Lower lobe of right lung (tissue), 2 donors: ENCODE results near the gene CYTH3. TPM values are rescaled to one million over a fixed set of nuclear protein-coding genes. Genes with fewer than 3 reads are reported as not detected.

Experiments used
- ATAC-seq, 2 donors: fragments of 200-7000 bp; cut with Tn5 transposase; one replicate each; pipeline ENCODE4 v1.9.1; 2020 to 2022; ENCODE audit warnings: mild to moderate bottlenecking in 2 of 2, moderate library complexity in 2 of 2
- DNase-seq: peaks from one replicate; pipeline ENCODE4 v3.0.0-alpha.2; 2020
- H3K27ac ChIP-seq: fragments of 200-600 bp; one replicate; pipeline ENCODE4 v1.8.0; 2022
- H3K27me3 ChIP-seq: fragments of 200-600 bp; one replicate; pipeline ENCODE4 v1.8.0; 2022; ENCODE audit warnings: low read depth
- H3K36me3 ChIP-seq: fragments of 200-600 bp; one replicate; pipeline ENCODE4 v1.8.0; 2022; ENCODE audit warnings: mild to moderate bottlenecking
- H3K4me1 ChIP-seq: fragments of 200-600 bp; one replicate; pipeline ENCODE4 v1.8.0; 2022
- H3K4me3 ChIP-seq: fragments of 200-600 bp; one replicate; pipeline ENCODE4 v1.8.0; 2022; ENCODE audit warnings: mild to moderate bottlenecking
- H3K9me3 ChIP-seq: fragments of 200-600 bp; one replicate; pipeline ENCODE4 v1.8.0; 2022
- intact Hi-C: fragments of 100-400 bp; cut with DNase I; formaldehyde crosslinking; loops from one replicate; pipeline ENCODE4 v1.11.0; 2022
- total RNA-seq: library from RNA; stranded (reverse); fragmentation: NEBNext Ultra II Directional; extraction: Animal tissue kit (Norgen Biotek cat#: 25700); gene quantifications from one replicate; pipeline ENCODE4 v1.2.1, GENCODE V29; 2021
- TF ChIP-seq, protein P1 (sequence below): fragments of 200-600 bp; IDR thresholded peaks from one replicate; pipeline ENCODE4 v1.8.0; 2022; ENCODE audit warnings: antibody characterized with exemption, mild to moderate bottlenecking
- donor health status: DM: no; HTN: yes; CAD: no; lungs with severe emphysema.

Gene CYTH3
- total RNA-seq, 1 donor from 2014 or later, result 26.1 TPM

DNA sequence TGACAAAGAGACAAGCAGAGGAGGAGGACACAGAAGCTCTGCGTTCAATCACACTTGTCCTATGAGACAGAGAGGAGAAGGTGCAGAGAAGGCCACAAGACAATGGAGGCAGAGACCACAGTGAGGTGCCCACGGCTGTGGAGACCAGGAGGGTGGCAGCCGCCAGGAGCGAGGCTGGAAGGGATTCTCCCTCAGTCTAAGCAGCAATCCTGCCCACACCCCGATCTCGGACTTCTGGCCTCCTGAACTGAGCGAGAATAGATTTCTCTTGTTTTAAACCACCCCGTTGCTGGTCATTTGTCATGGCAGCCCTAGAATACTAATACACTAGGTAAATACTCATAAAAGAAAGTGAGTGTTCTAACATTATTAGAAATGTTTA is 92.1 kb downstream of the CYTH3 start:
- intact Hi-C loops, result no loop called here
- peaks cover 22% of the 10 kb centered on the region for H3K4me1 ChIP-seq
- no peaks in the 10 kb centered on the region for H3K27me3 ChIP-seq
- TF ChIP-seq, protein P1, sequence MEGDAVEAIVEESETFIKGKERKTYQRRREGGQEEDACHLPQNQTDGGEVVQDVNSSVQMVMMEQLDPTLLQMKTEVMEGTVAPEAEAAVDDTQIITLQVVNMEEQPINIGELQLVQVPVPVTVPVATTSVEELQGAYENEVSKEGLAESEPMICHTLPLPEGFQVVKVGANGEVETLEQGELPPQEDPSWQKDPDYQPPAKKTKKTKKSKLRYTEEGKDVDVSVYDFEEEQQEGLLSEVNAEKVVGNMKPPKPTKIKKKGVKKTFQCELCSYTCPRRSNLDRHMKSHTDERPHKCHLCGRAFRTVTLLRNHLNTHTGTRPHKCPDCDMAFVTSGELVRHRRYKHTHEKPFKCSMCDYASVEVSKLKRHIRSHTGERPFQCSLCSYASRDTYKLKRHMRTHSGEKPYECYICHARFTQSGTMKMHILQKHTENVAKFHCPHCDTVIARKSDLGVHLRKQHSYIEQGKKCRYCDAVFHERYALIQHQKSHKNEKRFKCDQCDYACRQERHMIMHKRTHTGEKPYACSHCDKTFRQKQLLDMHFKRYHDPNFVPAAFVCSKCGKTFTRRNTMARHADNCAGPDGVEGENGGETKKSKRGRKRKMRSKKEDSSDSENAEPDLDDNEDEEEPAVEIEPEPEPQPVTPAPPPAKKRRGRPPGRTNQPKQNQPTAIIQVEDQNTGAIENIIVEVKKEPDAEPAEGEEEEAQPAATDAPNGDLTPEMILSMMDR, result no peak
- no peak for ATAC-seq
- peaks cover 20% of the 10 kb centered on the region for H3K36me3 ChIP-seq
- H3K4me3 ChIP-seq, result no peak overlapping the region
- H3K9me3 ChIP-seq, result no peaks in the 10 kb centered on the region
- no peak overlapping the region for H3K27ac ChIP-seq
- no peak for DNase-seq

DNA sequence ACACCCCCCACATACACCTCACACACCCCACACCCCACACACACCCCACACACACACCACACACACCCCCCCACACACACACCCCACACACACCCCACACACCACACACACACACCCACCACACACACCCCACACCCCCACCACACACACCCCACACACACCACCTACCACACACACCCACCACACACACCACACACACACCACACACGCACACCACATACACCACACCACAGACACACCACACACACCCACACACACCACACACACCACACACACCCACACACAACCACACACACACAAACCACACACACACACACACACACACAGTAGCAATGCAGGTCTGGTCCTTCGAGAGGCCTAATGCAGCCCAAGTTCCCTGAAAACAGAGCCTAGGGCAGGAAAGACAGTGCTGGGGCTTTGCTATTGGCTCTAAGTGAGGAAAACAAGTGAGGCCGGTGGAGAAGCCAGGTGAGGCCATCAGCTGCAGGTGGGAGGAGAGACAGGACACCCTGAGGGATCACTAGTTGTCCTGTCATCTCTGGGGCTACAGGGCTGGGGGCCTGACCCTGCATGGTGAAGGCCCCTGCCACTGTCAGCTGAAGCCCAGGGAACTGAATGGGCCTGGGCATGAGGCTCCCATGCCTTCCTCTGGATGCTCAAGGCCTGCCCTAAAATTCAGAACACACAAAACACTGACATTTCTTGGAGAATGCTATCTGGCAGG is 92.6 kb downstream of the CYTH3 start:
- H3K4me3 ChIP-seq, result no peak overlapping the region
- ATAC-seq, result peak in 1 of 2 donors; percentile 25
- no peaks in the 10 kb centered on the region for H3K9me3 ChIP-seq
- intact Hi-C loops, result no loop called here
- TF ChIP-seq, protein P1, result no peak
- H3K4me1 ChIP-seq, result peaks cover 22% of the 10 kb centered on the region
- no peak overlapping the region for H3K27ac ChIP-seq
- no peaks in the 10 kb centered on the region for H3K27me3 ChIP-seq
- DNase-seq, result no peak
- peaks cover 20% of the 10 kb centered on the region for H3K36me3 ChIP-seq

DNA sequence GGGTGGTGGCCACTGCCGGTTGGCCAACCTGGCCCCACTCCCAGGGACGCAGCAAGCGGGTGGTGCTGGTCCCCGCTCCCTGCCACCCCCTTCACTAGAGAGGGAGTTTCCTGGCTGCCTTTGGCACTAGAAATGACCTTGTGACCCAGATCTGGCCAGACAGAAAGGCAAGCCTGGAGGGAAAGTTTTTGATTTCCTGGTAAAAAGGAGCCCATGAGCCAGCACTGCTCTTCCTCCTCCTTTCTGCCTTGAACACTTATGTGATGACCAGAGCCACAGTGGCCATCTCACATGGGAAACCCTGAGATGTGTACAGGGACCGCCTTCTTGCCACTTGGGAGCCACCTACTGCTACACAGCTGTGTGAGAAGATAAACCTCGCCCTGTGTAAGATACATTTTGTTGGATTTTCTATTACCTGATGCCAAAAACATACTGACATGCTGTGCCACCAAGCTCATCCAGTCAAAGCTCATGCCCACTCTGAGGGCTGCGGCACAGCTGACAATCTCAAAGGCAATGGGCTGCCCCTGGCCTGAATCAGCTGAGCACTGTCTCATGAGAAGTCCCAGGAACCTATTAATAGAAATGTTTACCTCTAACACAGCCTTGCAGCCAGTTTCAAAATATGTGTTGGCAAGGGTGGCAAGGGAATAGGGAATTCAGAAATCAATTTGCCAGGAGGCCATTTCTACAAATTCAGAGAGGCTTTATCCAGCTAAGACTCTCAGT is 94.0 kb downstream of the CYTH3 start:
- intact Hi-C loops, result no loop called here
- TF ChIP-seq, protein P1, result no peak
- Histone ChIP-seq H3K4me3 (no peak overlapping the region), H3K27me3 (no peaks in the 10 kb centered on the region), H3K36me3 (peaks cover 26% of the 10 kb centered on the region), H3K9me3 (no peaks in the 10 kb centered on the region), H3K4me1 (peaks cover 22% of the 10 kb centered on the region), H3K27ac (no peak overlapping the region)
- no peak for ATAC-seq
- no peak for DNase-seq

DNA sequence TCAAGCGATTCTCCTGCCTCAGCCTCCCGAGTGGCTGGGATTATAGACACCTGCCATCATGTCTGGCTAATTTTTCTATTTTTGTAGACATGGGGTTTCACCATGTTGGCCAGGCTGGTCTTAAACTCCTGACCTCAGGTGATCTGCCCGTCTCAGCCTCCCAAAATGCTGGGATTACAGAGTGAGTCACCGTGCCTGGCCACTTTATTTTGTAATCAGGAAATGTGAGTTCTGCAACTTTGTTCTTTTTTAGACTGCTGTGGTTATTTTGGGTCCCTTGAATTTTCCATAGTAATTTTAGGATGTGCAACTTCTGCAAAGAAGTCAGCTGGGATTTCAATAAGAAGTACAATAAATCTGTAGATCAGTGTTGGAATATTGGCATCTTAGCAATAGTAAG is 96.8 kb downstream of the CYTH3 start:
- intact Hi-C loops, result no loop called here
- no peak for DNase-seq
- TF ChIP-seq, protein P1, result no peak

DNA sequence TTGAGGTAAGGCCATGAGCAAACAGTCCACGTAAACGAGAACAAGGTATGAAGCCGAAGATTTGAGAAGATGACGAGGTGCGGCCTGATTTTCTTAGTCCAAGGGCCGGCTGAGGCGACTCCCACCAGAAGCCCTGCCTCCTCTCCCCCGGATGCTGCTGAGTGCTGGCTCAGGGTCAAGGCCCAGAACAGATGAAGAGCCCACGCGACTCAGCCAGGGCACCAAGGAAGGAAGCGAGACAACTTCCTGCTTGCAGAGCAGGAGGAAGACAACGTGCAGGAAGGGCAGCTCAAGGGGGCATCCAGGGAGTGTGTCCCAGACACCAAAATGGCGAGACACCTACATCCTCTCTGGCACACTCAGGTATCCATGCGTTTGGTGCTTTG is 99.5 kb downstream of the CYTH3 start:
- Histone ChIP-seq H3K27ac (no peak overlapping the region), H3K9me3 (no peaks in the 10 kb centered on the region), H3K27me3 (no peaks in the 10 kb centered on the region), H3K4me1 (peaks cover 13% of the 10 kb centered on the region), H3K36me3 (peaks cover 61% of the 10 kb centered on the region), H3K4me3 (no peak overlapping the region)
- ATAC-seq (no peak), DNase-seq (no peak)
- intact Hi-C loops, result no loop called here
- TF ChIP-seq, protein P1, result no peak

More for the DNA sequence above, 96.8 kb downstream of the CYTH3 start:
- ATAC-seq, result peak in 1 of 2 donors; percentile 28
- Histone ChIP-seq H3K27me3 (no peaks in the 10 kb centered on the region), H3K9me3 (no peaks in the 10 kb centered on the region), H3K36me3 (peaks cover 34% of the 10 kb centered on the region), H3K4me3 (no peak overlapping the region), H3K4me1 (peaks cover 22% of the 10 kb centered on the region), H3K27ac (no peak overlapping the region)
